T-cell (primary cell): ENCODE results near the gene RHOG. TPM values are rescaled to one million over a fixed set of nuclear protein-coding genes. Genes with fewer than 3 reads are reported as not detected.

Experiments used
- ATAC-seq, 4 experiments: fragments of 200-7000 bp in 3 of 4; fragments of 150-1000 bp in 1 of 4; cut with Tn5 transposase; replicated peaks in 1 of 4; 1 replicate in 3 of 4; 2 replicates in 1 of 4; pipeline ENCODE4 v1.10.0; 2021; ENCODE audit warnings: moderate library complexity in 3 of 4, mild to moderate bottlenecking in 2 of 4, moderate number of reproducible peaks in 1 of 4
- CTCF ChIA-PET, 2 donors: fragments of 300-600 bp; sonication (Branson Sonifier 250); formaldehyde crosslinking; loops; one replicate each; lab custom pipeline; 2022; ENCODE audit warnings: antibody characterized with exemption in 2 of 2; lab: Charles Lee
- POLR2A ChIA-PET, 2 donors: fragments of 300-600 bp; sonication (Branson Sonifier 250); formaldehyde crosslinking; loops; one replicate each; lab custom pipeline; 2022; ENCODE audit warnings: antibody characterized with exemption in 2 of 2; lab: Charles Lee
- DNase-seq, 35 experiments: peaks; one replicate each; pipeline versions ENCODE4 v3.0.0 to v3.0.0-alpha.2; 2013 to 2023
- H3K27ac ChIP-seq: one replicate; pipeline ENCODE4 v1.5.1; 2013; ENCODE audit warnings: low read length
- H3K27me3 ChIP-seq, 2 experiments: replicated peaks in 1 of 2; 1 replicate in 1 of 2; 2 replicates in 1 of 2; pipeline versions ENCODE4 v1.6.1 to v1.7.0; 2013; ENCODE audit warnings: low read length in 1 of 2, mixed read lengths in 1 of 2; ENCODE audit not compliant: control insufficient read depth in 2 of 2, insufficient read depth in 2 of 2; ENCODE audit errors: extremely low read depth in 1 of 2
- H3K36me3 ChIP-seq, 2 donors: 1 replicate in 1 of 2; 2 replicates in 1 of 2; pipeline versions ENCODE4 v1.6.1 to v1.7.0; 2013; ENCODE audit warnings: low read length in 1 of 2; ENCODE audit not compliant: control insufficient read depth in 2 of 2, insufficient read depth in 1 of 2; ENCODE audit errors: extremely low read depth in 1 of 2
- H3K4me1 ChIP-seq, 2 experiments: 1 replicate in 1 of 2; 2 replicates in 1 of 2; pipeline versions ENCODE4 v1.6.1 to v1.7.0; 2013; ENCODE audit warnings: low read length in 2 of 2, mixed read lengths in 1 of 2; ENCODE audit not compliant: insufficient read depth in 2 of 2, control insufficient read depth in 1 of 2; ENCODE audit errors: extremely low read depth in 1 of 2
- H3K4me3 ChIP-seq, 2 donors: 1 replicate in 1 of 2; 2 replicates in 1 of 2; pipeline versions ENCODE4 v1.5.1 to v1.7.0; 2013; ENCODE audit warnings: mild to moderate bottlenecking in 2 of 2, low read length in 1 of 2, moderate library complexity in 1 of 2; ENCODE audit not compliant: control insufficient read depth in 1 of 2; ENCODE audit errors: extremely low read depth in 1 of 2
- H3K9me3 ChIP-seq: 2 replicates; pipeline ENCODE4 v1.7.0; 2013
- H3K27ac Mint-ChIP-seq, 2 donors: one replicate each; pipeline ENCODE4 v1.8.0; 2020 to 2021; ENCODE audit warnings: mild to moderate bottlenecking in 2 of 2, mixed read lengths in 2 of 2
- H3K27me3 Mint-ChIP-seq, 2 donors: one replicate each; pipeline ENCODE4 v1.8.0; 2021 to 2022; ENCODE audit warnings: mixed read lengths in 2 of 2
- H3K36me3 Mint-ChIP-seq: one replicate; pipeline ENCODE4 v1.8.0; 2021; ENCODE audit warnings: mixed read lengths
- H3K4me1 Mint-ChIP-seq, 3 donors: one replicate each; pipeline ENCODE4 v1.8.0; 2020 to 2022; ENCODE audit warnings: mixed read lengths in 3 of 3, mild to moderate bottlenecking in 1 of 3
- H3K4me3 Mint-ChIP-seq, 3 donors: one replicate each; pipeline ENCODE4 v1.8.0; 2020 to 2022; ENCODE audit warnings: mild to moderate bottlenecking in 3 of 3, mixed read lengths in 3 of 3, moderate library complexity in 3 of 3
- H3K9me3 Mint-ChIP-seq, 3 donors: one replicate each; pipeline ENCODE4 v1.8.0; 2020 to 2022; ENCODE audit warnings: mixed read lengths in 3 of 3
- WGBS: methylation state at CpG from one replicate; pipeline ENCODE4 v1.1.5; 2013; ENCODE audit warnings: missing lambda C conversion rate; ENCODE audit not compliant: insufficient coverage; 5-methylcytosine and 5-hydroxymethylcytosine counted together
- total RNA-seq, 35 experiments: library from RNA in 6 of 35; stranded (reverse) in 6 of 35; fragments of 120-200 nt in 1 of 35; gene quantifications; one replicate each; pipeline versions ENCODE4 v1.2.1 to v1.2.4 and lab custom pipeline; 2013 to 2026

RHOG gene
- total RNA-seq, 5 donors from 2014 or later (not counting 1 experiment from before 2014, with no cell fraction given): 88.1 to 108 (median 106) TPM

DNA sequence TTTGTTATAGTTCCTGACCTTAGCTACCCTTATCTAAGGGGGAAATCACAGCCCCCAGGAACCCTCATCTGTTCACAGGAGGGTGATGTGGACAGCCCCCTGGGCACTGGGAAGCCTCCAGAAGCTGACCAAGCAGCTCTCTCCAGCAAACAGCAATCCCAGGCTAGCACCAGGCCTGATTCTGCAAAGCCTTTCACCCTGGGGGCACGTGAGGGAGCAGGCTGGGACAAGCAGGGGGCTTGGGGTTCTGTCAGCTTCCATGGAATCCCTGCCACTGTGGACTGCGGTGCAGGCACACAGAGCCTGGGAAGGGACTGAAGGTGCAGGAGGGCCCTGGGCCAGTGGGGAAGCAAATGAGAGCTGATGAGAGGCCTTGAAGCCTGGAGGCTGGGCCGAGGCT, 30.3 kb downstream of the RHOG start:
- H3K4me3 Mint-ChIP-seq: no peak overlapping the region
- no peaks in the 10 kb centered on the region for H3K36me3 ChIP-seq
- H3K4me1 ChIP-seq: peaks cover 0 to 16% of the 10 kb centered on the region in 2 experiments
- H3K9me3 ChIP-seq: no peaks in the 10 kb centered on the region
- CTCF ChIA-PET: interaction anchor here in 1 of 2 donors (0.7 kb wide), 1 partner anchor 14 kb away, joined by 3 read pairs; no protein-coding TSS in a partner anchor
- ATAC-seq: no peak
- H3K27me3 Mint-ChIP-seq: no peaks in the 10 kb centered on the region
- no peak for DNase-seq
- no peak overlapping the region for H3K4me3 ChIP-seq
- H3K36me3 Mint-ChIP-seq: no peaks in the 10 kb centered on the region
- WGBS: 93% methylated on average over 2 of the region's 3 CpGs
- POLR2A ChIA-PET: interaction anchor here in 1 of 2 donors (0.6 kb wide), 1 partner anchor 29 kb away, joined by 5 read pairs; no protein-coding TSS in a partner anchor
- H3K9me3 Mint-ChIP-seq: no peaks in the 10 kb centered on the region
- no peak overlapping the region for H3K27ac Mint-ChIP-seq
- peaks cover 16 to 20% (median 17%) of the 10 kb centered on the region in 3 donors for H3K4me1 Mint-ChIP-seq
- H3K27me3 ChIP-seq: no peaks in the 10 kb centered on the region
- no peak overlapping the region for H3K27ac ChIP-seq

DNA sequence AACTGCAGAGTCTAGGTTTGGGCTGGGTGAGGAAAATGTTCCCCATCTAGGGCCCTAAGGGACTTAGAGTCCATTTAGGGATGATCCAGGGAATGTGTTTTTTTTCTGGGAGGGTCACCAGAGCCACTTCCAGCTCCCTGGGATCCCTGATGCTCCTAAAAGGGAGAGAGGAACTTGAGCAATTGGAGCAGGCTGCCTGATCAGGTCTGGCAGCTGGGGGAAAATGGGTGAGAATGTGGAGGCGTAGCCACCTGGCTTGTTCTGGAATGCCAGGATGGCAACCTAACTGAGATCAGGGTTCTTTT, 31.2 kb downstream of the RHOG start:
- ATAC-seq (no peak), DNase-seq (no peak)
- H3K27me3 ChIP-seq: no peaks in the 10 kb centered on the region
- Mint-ChIP-seq H3K36me3 (no peaks in the 10 kb centered on the region), H3K27me3 (no peaks in the 10 kb centered on the region), H3K27ac (no peak overlapping the region), H3K4me1 (peaks cover 16 to 20% (median 17%) of the 10 kb centered on the region in 3 donors), H3K9me3 (no peaks in the 10 kb centered on the region), H3K4me3 (no peak overlapping the region)
- H3K4me3 ChIP-seq: no peak overlapping the region
- peaks cover 0 to 16% of the 10 kb centered on the region in 2 experiments for H3K4me1 ChIP-seq
- CTCF ChIA-PET: interaction anchor here (0.6 to 3.6 kb wide), 9 partner anchors 9 to 45 kb away, joined by 6 to 25 read pairs (median 10); partner anchors contain the start of gene RHOG (in 1 of the 2)
- WGBS: 100% methylated on average over 1 of the region's 1 CpG
- POLR2A ChIA-PET: interaction anchor here in 1 of 2 donors (0.5 kb wide), 1 partner anchor 301 kb away, joined by 10 read pairs; no protein-coding TSS in a partner anchor
- H3K9me3 ChIP-seq: no peaks in the 10 kb centered on the region
- H3K36me3 ChIP-seq: no peaks in the 10 kb centered on the region
- H3K27ac ChIP-seq: no peak overlapping the region

DNA sequence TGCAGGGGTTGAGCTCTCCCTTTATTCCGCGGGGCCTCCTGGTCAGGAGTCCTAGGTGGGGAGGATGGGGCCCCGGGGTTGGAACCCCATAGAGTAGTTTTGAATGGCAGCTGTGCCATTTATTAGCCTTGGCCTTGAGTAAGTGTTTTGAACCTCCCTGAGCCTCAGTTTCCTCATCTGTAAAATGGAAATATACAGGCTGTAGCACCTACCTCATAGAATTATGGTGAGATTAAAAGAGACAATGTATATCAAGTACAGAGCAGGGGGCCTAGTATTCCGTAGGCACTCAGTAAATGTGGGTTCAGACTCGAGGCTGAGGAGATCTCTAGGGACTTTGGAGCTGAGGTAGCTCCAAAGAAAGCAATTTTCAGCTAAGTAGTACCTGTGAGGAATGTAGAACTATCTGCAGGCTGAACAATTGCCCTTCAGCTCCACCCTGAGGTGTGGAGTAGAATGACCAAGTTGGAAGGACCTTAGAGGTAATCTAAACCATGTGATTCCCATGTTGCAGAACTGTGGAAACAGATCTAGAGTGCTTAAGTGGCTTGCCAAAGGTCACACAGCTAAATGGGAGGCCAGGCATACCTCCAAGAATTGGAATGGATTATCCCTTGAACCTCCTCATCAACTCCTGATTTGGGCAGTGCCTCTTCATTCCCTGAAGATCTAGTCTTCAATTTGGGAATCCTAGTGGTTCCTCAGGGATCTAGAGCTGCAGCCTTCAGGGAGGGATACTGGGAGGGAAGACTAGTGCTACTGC, 31.7 kb downstream of the RHOG start:
- WGBS: 0% methylated on average over 1 of the region's 5 CpGs

DNA sequence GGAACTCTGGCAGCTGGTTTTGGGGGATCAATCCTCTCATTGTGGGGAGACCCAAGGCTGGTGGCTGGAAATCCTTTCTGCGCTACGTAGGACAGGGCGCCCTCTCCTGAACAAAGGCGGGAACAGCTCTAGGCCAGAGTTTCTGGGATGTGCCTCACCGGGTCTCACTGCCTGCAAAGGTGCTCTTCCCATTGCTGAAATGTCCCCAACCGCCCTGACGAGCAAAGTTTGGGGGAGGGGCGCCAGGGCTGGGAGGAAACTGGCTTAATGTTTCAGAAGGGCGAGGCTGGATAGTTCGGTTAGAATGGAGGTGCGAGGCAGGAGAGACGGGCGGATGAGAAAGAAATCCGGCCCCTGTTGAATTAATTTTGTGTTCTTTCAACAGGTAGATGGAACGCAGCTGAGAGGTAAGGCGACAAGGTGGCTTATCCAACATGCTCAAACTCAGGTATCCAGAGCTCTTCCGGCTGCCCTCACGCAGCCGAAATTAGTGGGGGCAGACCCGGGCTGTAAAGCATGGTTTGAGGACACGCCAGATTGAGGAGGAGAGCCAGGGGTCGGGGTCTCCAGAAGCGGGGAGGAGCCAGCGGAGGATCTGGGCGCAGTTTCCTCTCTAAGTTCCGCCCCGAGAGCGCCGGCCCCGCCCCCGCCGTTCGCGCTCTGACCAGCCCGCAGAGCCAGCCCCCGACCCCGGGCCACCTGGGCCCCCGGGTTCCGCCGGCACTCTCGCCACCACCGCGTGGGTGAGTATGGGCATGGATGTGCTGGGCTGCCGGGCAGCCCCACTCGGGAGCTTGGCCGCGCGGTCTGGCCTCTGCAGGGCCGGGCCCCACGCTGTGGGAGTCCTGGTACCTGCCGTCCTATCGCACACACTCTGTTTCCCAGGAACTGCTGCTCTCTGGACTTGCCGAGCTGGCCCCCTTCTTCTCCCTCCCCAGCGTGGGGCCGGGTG, 32.6 kb downstream of the RHOG start, which contains the start of gene PGAP2:
TSS of gene PGAP2 (plus strand) at position 652 of the 952 bp plus-strand sequence. CDS start 2,700 bp downstream, outside the sequence.
- ATAC-seq: peak; percentile 76 to 81 (median 77)
- peak; percentile 20 to 74 (median 42) for DNase-seq
- peaks cover 16 to 20% (median 17%) of the 10 kb centered on the region in 3 donors for H3K4me1 Mint-ChIP-seq
- ChIA-PET POLR2A (interaction anchor here (0.6 to 0.9 kb wide), 4 partner anchors 10 to 33 kb away, joined by 3 to 7 read pairs (median 5); partner anchors contain the start of gene NUP98 (in 1 of the 2)), CTCF (interaction anchor here (0.6 to 3.6 kb wide), 20 partner anchors 10 to 1892 kb away, joined by 3 to 25 read pairs (median 5); partner anchors contain the start of gene RHOG (in 1 of the 2))
- H3K27ac Mint-ChIP-seq: peak within 1 kb of the TSS; percentile 91 to 93
- no peaks in the 10 kb centered on the region for H3K27me3 ChIP-seq
- no peaks in the 10 kb centered on the region for H3K36me3 Mint-ChIP-seq
- no peaks in the 10 kb centered on the region for H3K9me3 ChIP-seq
- H3K4me1 ChIP-seq: peaks cover 0 to 16% of the 10 kb centered on the region in 2 experiments
- no peaks in the 10 kb centered on the region for H3K9me3 Mint-ChIP-seq
- peak within 1 kb of the TSS; percentile 56 for H3K27ac ChIP-seq
- WGBS: 2% methylated on average over 50 of the region's 55 CpGs
- H3K36me3 ChIP-seq: no peaks in the 10 kb centered on the region
- H3K4me3 ChIP-seq: peak within 1 kb of the TSS; percentile 86 to 89
- H3K4me3 Mint-ChIP-seq: peak within 1 kb of the TSS; percentile 94 to 99 (median 98)
- no peaks in the 10 kb centered on the region for H3K27me3 Mint-ChIP-seq

More for the DNA sequence above, 31.7 kb downstream of the RHOG start:
- H3K4me1 Mint-ChIP-seq: peaks cover 16 to 20% (median 17%) of the 10 kb centered on the region in 3 donors
- peak overlapping the region; percentile 94 to 99 (median 98) for H3K4me3 Mint-ChIP-seq
- H3K9me3 Mint-ChIP-seq: no peaks in the 10 kb centered on the region
- no peaks in the 10 kb centered on the region for H3K9me3 ChIP-seq
- H3K27me3 ChIP-seq: no peaks in the 10 kb centered on the region
- no peak overlapping the region for H3K27ac ChIP-seq
- DNase-seq (peak in 32 of 35 experiments; percentile 12 to 76 (median 41)), ATAC-seq (peak; percentile 69 to 80 (median 74))
- peaks cover 0 to 16% of the 10 kb centered on the region in 2 experiments for H3K4me1 ChIP-seq
- no peaks in the 10 kb centered on the region for H3K27me3 Mint-ChIP-seq
- ChIA-PET CTCF (interaction anchor here (0.6 to 3.6 kb wide), 19 partner anchors 9 to 1891 kb away, joined by 3 to 25 read pairs (median 6); partner anchors contain the start of gene RHOG (in 1 of the 2)), POLR2A (interaction anchor here (0.5 to 0.7 kb wide), 4 partner anchors 11 to 301 kb away, joined by 3 to 10 read pairs (median 6); partner anchors contain the start of gene NUP98 (in 1 of the 2))
- H3K36me3 ChIP-seq: no peaks in the 10 kb centered on the region
- H3K36me3 Mint-ChIP-seq: no peaks in the 10 kb centered on the region
- peak overlapping the region; percentile 86 to 89 for H3K4me3 ChIP-seq
- peak overlapping the region; percentile 71 to 87 for H3K27ac Mint-ChIP-seq

DNA sequence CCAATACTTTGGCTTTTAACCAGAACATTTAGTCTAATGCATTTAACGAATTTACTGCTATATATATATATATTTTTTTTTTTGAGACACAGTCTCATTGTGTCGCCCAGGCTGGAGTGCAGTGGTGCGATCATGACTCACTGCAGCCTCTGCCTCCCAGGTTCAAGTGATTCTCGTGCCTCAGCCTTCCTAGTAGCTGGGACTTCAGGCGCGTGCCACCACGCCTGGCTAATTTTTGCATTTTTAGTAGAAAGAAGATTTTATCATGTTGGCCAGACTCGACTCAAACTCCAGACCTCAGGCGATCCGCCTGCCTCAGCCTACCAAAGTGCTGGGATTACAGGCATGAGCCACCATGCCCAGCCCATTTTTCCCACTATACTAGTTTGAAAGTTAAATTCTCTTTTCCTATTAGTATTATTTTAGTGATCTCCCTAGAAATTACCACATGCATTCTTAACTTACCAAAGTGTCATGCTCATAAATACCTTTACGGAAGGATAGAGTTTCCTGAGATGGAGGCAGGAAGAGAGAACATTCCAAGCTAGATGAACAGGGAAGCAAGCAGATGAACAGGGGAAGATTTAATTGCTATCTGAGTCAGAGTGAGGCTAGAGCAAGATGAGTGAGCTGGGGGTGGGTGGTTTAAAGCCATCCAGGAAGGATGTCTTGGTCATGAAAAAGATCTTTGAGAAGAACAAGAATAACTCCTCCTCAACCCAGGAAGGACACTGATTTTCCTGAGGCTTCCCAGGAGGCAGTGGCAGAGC, 36.8 kb downstream of the RHOG start:
- H3K36me3 Mint-ChIP-seq: no peaks in the 10 kb centered on the region
- ATAC-seq (no peak), DNase-seq (no peak)
- H3K27me3 ChIP-seq: no peaks in the 10 kb centered on the region
- H3K4me3 Mint-ChIP-seq: no peak overlapping the region
- no peaks in the 10 kb centered on the region for H3K36me3 ChIP-seq
- no peak overlapping the region for H3K4me3 ChIP-seq
- CTCF ChIA-PET: interaction anchor here in 1 of 2 donors (0.6 kb wide), 1 partner anchor 93 kb away, joined by 3 read pairs; no protein-coding TSS in a partner anchor
- peaks cover 11 to 19% (median 13%) of the 10 kb centered on the region in 3 donors for H3K4me1 Mint-ChIP-seq
- no peak overlapping the region for H3K27ac ChIP-seq
- POLR2A ChIA-PET: no interaction called here
- H3K9me3 Mint-ChIP-seq: no peaks in the 10 kb centered on the region
- no peaks in the 10 kb centered on the region for H3K9me3 ChIP-seq
- H3K4me1 ChIP-seq: peaks cover 0 to 16% of the 10 kb centered on the region in 2 experiments
- no peak overlapping the region for H3K27ac Mint-ChIP-seq
- WGBS: no CpG with 5 or more reads among the region's 11 CpGs
- no peaks in the 10 kb centered on the region for H3K27me3 Mint-ChIP-seq
